GM18505 (cell line): ENCODE results near the gene SLC6A9.

Experiments
- ATAC-seq: cut with Tn5 transposase; IDR thresholded peaks from one replicate; pipeline ENCODE4 v1.9.1; 2021; ENCODE audit not compliant: unreplicated experiment
- POLR2A ChIP-seq: IDR thresholded peaks from 4 replicates; pipeline ENCODE4 v1.6.1; 2011; ENCODE audit warnings: borderline replicate concordance; ENCODE audit not compliant: insufficient read depth, insufficient read length; ENCODE audit errors: extremely low read depth

SLC6A9 gene

GRCh38 chr1:43985984-43986595, 45.2 kb downstream of the SLC6A9 start:
- no peak for ATAC-seq
- TF ChIP-seq POLR2A = no peak

DNA sequence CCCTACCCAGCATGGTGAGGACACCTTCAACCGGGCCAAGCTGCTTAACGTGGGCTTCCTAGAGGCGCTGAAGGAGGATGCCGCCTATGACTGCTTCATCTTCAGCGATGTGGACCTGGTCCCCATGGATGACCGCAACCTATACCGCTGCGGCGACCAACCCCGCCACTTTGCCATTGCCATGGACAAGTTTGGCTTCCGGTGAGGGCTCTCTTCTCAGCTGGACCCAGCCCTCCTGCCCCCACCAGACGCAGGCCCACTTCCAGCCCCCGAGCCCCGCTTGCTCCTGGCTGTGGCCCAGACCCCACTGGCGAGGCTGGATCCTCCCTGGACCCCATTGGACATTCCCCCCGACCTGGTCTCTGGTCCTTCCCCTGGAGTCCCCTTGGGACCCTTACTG, 46.4 kb downstream of the SLC6A9 start:
- no peak for TF ChIP-seq POLR2A
- ATAC-seq = no peak

GRCh38 chr1:43983253-43983899, 47.9 kb downstream of the SLC6A9 start:
- TF ChIP-seq POLR2A = no peak
- ATAC-seq = no peak

GRCh38 chr1:43982808-43983207, 48.5 kb downstream of the SLC6A9 start:
- no peak for TF ChIP-seq POLR2A
- ATAC-seq = no peak

DNA sequence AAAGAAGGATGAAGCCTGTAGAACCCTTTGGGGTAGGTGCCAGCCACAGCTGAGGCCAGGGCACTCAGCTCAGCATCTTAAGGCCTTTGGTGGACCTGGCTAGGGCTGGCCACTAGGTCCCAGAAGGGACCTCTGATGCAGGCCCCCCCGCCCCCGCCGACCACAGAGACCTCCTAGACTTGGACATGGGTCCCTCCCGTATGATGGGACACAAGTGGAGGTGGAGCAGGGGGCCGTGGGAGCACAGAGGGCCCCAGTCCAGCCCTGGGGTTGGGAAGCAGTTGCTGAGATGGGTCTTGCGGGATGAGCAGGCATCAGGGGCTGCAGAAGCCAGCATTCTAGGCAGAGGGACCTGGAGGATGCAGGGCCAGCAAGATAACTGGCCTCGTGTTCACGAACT, 49.0 kb downstream of the SLC6A9 start:
- no peak for ATAC-seq
- no peak for TF ChIP-seq POLR2A

- no peak for ATAC-seq
These were observed 49.6 kb downstream of the SLC6A9 start for GRCh38 chr1:43981636-43982035.

DNA sequence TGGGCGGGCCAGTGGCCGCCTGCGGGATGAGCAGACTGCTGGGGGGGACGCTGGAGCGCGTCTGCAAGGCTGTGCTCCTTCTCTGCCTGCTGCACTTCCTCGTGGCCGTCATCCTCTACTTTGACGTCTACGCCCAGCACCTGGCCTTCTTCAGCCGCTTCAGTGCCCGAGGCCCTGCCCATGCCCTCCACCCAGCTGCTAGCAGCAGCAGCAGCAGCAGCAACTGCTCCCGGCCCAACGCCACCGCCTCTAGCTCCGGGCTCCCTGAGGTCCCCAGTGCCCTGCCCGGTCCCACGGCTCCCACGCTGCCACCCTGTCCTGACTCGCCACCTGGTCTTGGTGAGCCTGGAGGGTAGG, 50.1 kb downstream of the SLC6A9 start:
- no peak for TF ChIP-seq POLR2A
- no peak for ATAC-seq

More at GRCh38 chr1:43981636-43982035, 49.6 kb downstream of the SLC6A9 start:
- no peak for TF ChIP-seq POLR2A

- no peak for ATAC-seq
- no peak for TF ChIP-seq POLR2A
These were observed 50.8 kb downstream of the SLC6A9 start for GRCh38 chr1:43980255-43981134.

DNA sequence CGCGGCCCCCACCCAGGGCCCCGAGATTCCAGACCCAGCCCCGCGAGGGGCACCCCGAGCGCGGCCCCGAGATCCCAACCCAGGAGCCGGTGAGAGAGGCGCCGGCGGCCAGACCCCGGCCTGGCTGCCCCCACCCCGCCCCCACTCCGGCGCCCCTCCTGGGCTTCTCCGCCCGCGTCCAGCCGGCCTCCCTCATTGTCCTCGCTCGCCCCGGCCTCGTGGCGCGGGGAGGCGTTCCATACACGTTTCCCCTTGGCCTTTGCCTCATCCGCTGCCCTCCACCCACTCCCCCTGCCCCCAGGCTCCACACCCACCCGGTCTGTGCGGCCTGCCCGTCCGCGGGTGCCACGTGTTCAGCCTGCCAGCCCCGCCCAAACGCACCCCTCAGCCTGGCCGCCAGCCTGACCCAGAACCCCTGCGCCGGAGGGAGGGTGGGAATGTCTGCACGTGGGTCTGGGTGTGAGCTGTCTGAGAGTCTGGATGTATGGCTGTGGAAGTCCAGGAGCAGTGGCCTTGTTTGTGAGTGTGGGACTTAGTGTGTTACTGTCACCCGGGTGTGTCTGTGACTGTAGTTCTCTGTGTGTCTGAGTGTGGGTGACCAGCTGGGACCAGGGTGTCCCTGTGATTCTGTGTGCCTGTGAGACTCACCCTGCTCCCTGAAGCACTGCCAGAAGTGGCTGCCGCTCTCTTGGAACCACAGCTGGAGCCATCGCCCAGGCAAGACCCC, 51.6 kb downstream of the SLC6A9 start:
- peak; percentile 13 for TF ChIP-seq POLR2A
- ATAC-seq = no peak

- TF ChIP-seq POLR2A = no peak
- no peak for ATAC-seq
These were observed 52.1 kb downstream of the SLC6A9 start for GRCh38 chr1:43979261-43979527.

- no peak for ATAC-seq
- no peak for TF ChIP-seq POLR2A
These were observed 52.6 kb downstream of the SLC6A9 start, which contains the start of gene B4GALT2 for GRCh38 chr1:43978551-43979260. Gene B4GALT2, plus strand, starts transcription at chr1:43979210. Its CDS starts 1,951 bp downstream, at chr1:43981161.

DNA sequence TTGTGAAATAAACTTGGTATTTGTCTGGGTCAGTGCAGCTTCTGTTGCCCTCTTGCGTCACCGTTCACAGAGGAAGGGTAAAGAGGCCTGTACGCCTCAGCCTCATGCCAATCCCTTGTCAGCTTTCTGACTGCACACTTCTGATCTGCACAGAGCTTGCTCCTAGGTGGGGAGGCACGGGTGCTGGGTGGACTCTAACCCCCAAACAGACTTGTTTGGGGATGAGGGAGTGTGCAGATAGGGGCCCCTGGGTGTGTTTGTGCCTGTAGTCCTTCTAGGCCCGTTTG, 53.1 kb downstream of the SLC6A9 start:
- no peak for ATAC-seq
- TF ChIP-seq POLR2A = no peak
